Skeletal muscle satellite cell (primary cell): Measurements from ENCODE around the gene ZNF30.
"Not testable (repeated sequence)": the region's sequence is repeated elsewhere in the genome, so short reads cannot be mapped to it uniquely, and the experiment has no call there.

ENCODE experiments used
- H3K27me3 ChIP-seq: 2 replicates; pipeline ENCODE4 v1.7.0; 2013; ENCODE audit warnings: low read length; ENCODE audit not compliant: control insufficient read depth, insufficient read depth
- H3K36me3 ChIP-seq: 2 replicates; pipeline ENCODE4 v1.7.0; 2013; ENCODE audit warnings: mild to moderate bottlenecking, control low read depth, low read length; ENCODE audit not compliant: insufficient read depth
- H3K4me1 ChIP-seq: 2 replicates; pipeline ENCODE4 v1.7.0; 2013; ENCODE audit warnings: low read length; ENCODE audit not compliant: control insufficient read depth, insufficient read depth
- H3K4me2 ChIP-seq: 2 replicates; pipeline ENCODE4 v1.7.0; 2013; ENCODE audit warnings: mild to moderate bottlenecking, low read length
- H3K4me3 ChIP-seq: 2 replicates; pipeline ENCODE4 v1.7.0; 2013; ENCODE audit warnings: low read length
- H3K9ac ChIP-seq: 2 replicates; pipeline ENCODE4 v1.7.0; 2013; ENCODE audit warnings: mild to moderate bottlenecking, low read depth, low read length, moderate library complexity
- H3K9me3 ChIP-seq: replicated peaks from 2 replicates; pipeline ENCODE4 v1.7.0; 2013; ENCODE audit warnings: mild to moderate bottlenecking, control low read depth, low read length

ZNF30 gene

DNA sequence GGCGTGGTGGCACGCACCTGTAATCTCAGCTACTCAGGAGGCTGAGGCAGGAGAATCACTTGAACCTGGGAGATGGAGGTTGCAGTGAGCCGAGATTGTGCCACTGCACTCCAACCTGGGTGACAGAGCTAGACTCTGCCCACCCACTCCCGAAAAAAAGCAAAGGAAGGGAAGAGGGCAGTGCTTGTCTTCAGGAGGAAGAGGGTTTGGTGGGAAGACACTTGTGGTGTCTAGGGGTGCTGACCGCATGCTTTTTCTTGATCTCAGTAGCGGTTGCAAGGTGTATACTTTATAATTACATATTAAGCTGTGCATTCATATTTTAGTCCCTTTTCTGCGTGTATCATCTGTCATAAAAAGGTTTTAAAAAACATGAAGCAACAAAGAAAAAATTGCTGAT is 65.9 kb downstream of the ZNF30 start:
- not testable (repeated sequence) for H3K9ac ChIP-seq, H3K4me2 ChIP-seq, H3K36me3 ChIP-seq, H3K27me3 ChIP-seq, H3K4me3 ChIP-seq, H3K9me3 ChIP-seq, H3K4me1 ChIP-seq

DNA sequence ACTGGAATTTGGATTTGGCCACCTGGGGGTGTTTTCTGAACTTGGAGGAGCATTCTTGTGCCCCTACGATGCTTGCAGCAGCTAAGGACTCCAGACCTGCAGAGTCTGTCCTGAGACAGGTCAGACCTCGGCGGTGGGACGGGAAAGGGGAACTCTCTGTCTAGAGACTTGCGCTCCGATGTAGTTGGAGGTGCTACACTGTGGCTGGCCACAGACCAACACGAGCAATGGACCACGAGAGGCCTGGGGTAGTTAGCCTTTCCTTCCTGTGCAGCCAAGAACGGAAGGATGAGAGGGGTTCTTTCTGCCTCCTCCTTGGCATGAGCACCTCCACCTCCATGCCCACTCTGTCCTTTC is 67.6 kb downstream of the ZNF30 start:
- Histone ChIP-seq H3K4me1 (peaks cover 11% of the 10 kb centered on the region), H3K9me3 (no peaks in the 10 kb centered on the region)

More for the DNA sequence above, 67.6 kb downstream of the ZNF30 start:
- no peak overlapping the region for H3K4me3 ChIP-seq
- H3K9ac ChIP-seq = no peak overlapping the region
- H3K4me2 ChIP-seq = no peak overlapping the region
- H3K36me3 ChIP-seq = no peaks in the 10 kb centered on the region
- H3K27me3 ChIP-seq = peaks cover 10% of the 10 kb centered on the region
